ENCODE measurements around the gene YDJC.
"Not testable (repeated sequence)": the region's sequence is repeated elsewhere in the genome, so short reads cannot be mapped to it uniquely, and the experiment has no call there.

The YDJC gene

DNA sequence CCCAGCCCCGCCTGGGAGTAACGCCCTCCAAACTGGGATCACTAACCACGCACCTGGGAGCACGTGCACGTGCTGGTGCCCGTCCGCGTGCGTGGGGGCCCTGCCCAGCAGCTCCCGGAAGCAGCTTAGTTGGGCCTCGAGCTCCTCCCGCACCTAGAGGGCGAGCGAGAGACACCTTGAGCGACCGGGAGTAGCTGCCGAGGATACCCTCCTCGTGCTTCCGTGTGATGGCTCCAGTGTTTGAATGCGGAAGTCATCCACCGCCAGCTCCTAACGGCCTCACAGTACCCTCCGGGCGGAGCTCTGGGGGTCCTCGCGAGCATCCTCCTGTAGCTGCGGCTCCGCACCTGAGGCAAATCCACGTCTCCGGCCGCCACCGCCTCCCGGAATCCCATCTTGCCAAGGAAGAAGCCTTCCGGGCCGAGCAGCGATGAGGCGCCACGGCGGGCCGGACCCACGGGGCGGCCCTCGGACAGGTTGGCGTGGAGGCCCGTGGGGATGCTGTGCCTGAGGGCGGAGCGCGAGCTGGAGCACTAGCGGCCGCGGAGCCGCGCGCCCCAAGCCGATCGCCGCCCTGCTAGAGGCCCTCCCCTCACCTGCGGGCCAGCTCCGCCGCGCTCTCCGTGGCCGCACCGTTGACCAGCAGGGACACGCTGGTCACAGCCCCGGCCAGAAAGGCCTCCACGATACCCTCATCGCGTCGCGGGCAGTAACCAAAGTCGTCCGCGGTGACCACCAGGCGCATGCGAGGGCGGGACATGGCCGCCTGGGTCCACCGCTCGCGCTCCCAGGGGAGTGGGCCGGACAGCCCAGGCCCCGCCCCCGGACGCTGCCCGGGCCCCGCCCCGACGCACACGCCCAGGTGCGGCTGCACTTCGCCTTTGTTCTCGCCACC, at the start of gene YDJC:
YDJC (minus strand) TSS at position 768 of the 895 bp plus-strand sequence; CDS start at position 760, 8 bp downstream.
- in situ Hi-C loops (cut with MboI; ENCODE audit: low sequenced_read_pairs): no loop called here

DNA sequence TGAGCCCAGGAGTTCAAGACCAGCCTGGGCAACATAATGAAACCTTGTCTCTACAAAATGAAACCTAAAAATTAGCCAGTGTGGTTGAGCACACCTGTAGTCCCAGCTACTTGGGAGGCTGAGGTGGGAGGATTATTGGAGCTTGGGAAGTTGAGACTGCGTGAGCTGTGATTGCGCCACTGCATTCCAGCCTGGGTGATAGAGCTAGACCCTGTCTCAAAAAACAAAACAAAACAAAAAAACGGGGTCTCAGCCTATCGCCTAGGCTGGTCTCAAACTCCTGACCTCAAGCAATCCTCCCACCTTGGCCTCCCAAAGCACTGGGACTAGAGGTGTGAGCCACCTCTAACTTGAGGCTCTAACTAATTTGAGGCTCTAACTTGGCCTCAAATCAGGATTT, 49.6 kb upstream of the YDJC start:
- in situ Hi-C loops (cut with MboI; ENCODE audit: low sequenced_read_pairs): no loop called here

DNA sequence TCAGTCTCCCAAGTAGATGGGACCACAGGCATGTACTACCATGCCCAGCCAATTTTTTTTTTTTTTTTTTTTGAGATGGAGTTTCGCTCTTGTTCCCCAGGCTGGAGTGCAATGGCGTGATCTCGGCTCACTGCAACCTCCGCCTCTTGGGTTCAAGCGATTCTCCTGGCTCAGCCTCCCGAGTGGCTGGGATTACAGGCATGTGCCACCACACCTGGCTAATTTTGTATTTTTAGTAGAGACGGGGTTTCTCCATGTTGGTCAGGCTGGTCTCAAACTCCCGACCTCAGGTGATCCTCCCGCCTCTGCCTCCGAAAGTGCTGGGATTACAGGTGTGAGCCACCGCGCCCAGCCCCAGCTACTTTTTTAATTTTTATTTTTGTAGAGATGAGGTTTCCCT, 49.0 kb upstream of the YDJC start:
- in situ Hi-C loops (cut with MboI; ENCODE audit: low sequenced_read_pairs): not testable (repeated sequence)

- in situ Hi-C loops (cut with MboI; ENCODE audit: low sequenced_read_pairs): no loop called here
Observed at GRCh38 chr22:21677606-21678443, 48.0 kb upstream of the YDJC start.

DNA sequence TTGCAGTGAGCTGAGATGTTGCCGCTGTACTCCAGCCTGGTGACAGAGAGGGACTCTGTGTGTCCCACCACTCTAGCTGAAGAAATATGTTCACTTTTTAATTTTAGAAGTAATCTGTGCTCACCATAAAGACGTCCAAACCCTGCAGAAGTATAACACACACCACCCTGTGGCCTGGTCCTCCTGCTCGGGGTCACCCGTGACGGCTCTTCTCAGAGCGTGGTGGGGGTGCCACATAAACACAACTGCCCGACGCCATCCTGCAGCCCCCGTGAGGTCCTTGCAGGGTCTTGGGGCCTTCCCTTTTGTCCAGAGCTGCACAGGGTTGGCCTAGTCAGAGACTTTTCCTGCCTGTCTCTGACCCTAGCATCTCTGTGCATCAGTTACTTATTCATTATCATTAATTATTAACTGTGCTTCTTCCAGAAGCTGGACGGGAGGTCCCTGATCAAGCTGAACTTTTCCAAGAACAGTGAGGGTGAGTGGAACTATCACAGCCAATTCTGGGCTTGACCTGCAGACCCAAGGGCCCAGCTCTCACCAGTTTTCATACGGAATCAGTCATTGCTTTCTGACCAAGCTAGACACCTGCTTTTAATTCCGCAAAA, 44.9 kb upstream of the YDJC start:
- in situ Hi-C loops (cut with MboI; ENCODE audit: low sequenced_read_pairs): no loop called here

DNA sequence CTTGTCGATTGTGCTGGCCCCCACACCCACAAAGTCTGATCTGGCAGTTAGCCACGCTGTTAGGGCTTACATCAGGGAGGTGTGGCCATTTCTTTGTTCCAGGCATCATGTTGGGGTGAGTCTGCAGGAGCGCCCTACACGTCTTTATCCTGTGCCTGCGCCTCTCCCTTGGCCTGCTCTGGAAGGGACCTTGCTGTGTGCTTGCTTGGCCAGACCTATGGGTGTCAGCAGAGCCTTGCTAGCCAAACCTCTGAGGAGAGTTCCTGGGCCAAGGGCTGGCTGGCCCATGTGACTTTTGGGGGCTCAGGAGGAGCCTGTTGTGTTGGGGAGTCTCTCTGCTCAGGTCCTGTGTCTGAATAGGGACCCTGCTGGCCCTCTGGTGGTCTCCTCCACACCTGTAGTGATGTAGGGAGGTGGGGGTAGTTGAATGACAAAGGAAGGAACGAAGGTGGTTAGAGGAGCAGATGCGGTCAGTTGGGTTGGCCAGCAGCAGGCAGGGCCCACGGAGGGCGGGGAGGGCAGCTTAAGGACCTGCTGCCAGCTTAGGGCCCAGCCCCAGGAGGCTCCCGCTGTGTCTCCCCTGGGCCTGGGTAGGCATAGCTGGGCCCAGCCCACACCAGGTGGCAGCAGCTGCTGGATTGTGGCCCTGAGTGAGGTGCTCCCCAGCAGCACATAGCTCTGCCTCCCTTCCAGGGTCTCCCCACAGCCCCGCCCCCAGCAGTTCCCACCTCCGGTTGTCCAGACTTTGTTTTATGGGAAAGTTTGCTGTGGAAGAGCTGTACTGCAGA, 43.9 kb upstream of the YDJC start:
- in situ Hi-C loops (cut with MboI; ENCODE audit: low sequenced_read_pairs): no loop called here

- in situ Hi-C loops (cut with MboI; ENCODE audit: low sequenced_read_pairs): no loop called here
Observed at GRCh38 chr22:21672107-21672629, 42.3 kb upstream of the YDJC start.

DNA sequence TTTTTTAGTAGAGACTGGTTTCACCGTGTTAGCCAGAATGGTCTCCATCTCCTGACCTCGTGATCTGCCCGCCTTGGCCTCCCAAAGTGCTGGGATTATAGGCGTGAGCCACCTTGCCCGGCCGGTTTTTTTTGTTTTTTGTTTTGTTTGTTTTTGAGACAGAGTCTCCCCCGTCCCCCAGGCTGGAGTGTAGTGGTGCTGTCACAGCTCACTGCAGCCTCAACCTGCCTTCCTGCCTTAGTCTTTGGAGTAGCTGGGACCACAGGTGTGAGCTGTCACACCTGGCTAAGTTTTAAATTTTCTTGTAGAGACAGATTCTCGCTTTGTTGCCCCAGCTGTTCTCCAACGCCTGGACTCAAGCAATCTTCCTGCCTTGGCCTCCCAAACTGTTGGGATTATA, 39.2 kb upstream of the YDJC start:
- in situ Hi-C loops (cut with MboI; ENCODE audit: low sequenced_read_pairs): no loop called here

- in situ Hi-C loops (cut with MboI; ENCODE audit: low sequenced_read_pairs): no loop called here
Observed at GRCh38 chr22:21666786-21667185, 37.0 kb upstream of the YDJC start.

- in situ Hi-C loops (cut with MboI; ENCODE audit: low sequenced_read_pairs): no loop called here
Observed at GRCh38 chr22:21665047-21665851, 35.4 kb upstream of the YDJC start.

- in situ Hi-C loops (cut with MboI; ENCODE audit: low sequenced_read_pairs): no loop called here
Observed at GRCh38 chr22:21663738-21664137, 33.9 kb upstream of the YDJC start.

GRCh38 chr22:21661991-21662390, 32.2 kb upstream of the YDJC start:
- in situ Hi-C loops (cut with MboI; ENCODE audit: low sequenced_read_pairs): no loop called here

DNA sequence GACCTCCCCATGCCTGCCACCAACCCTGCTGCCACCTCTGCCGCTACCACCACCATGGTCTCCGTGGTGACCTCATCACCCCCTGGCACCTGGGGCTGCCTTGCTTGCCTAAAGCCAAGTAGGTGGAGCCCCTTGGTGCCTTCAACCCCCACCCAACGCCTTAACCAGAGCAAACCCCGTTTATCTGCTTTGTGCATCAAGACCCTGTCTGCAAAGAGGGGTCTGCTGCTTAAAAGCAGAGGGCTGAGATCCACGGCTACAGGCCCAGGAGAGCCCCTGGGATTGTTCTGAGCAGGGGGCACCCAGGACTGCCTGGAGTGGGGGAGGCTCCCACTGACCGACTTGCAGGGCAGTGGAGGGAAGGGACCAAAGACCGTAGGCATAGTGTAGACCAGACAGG, 31.1 kb upstream of the YDJC start:
- in situ Hi-C loops (cut with MboI; ENCODE audit: low sequenced_read_pairs): no loop called here

DNA sequence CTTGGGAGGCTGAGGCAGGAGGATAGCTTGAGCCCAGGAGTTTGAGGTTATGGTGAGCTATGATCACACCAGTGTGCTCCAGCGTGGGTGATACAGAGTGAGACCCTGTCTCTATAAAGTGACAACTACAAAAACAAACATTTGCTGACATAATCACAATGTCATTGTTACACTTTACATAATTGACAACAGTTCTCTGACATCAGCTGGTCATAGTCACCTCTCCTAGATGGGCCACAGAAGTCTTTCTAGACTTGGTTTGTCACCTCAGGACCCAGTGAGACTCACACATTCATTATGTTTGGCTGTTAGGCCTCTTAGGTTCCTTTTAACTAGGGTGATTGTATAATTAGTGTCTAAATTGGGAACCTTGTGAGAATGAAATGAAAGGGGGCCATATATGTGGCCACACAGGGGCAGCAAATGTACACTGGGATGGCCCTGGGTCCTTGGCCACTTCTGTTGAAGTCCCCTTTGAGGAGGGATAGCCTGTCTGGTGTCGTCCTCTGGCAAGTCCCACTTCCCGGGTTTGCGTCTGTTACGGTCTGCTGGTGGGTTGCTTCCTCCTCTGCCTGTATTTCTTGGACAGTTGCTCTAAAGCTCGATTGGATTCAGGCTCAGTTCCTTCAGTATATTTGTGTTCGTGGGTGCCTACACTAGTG, 30.2 kb upstream of the YDJC start:
- in situ Hi-C loops (cut with MboI; ENCODE audit: low sequenced_read_pairs): no loop called here

GRCh38 chr22:21657360-21658032, 27.7 kb upstream of the YDJC start:
- in situ Hi-C loops (cut with MboI; ENCODE audit: low sequenced_read_pairs): no loop called here

- in situ Hi-C loops (cut with MboI; ENCODE audit: low sequenced_read_pairs): no loop called here
Observed at GRCh38 chr22:21657020-21657359, 27.2 kb upstream of the YDJC start.

GRCh38 chr22:21652547-21653545, 23.0 kb upstream of the YDJC start:
- in situ Hi-C loops (cut with MboI; ENCODE audit: low sequenced_read_pairs): no loop called here
